Measurements from ENCODE around the gene CDH22.

CDH22 gene

DNA sequence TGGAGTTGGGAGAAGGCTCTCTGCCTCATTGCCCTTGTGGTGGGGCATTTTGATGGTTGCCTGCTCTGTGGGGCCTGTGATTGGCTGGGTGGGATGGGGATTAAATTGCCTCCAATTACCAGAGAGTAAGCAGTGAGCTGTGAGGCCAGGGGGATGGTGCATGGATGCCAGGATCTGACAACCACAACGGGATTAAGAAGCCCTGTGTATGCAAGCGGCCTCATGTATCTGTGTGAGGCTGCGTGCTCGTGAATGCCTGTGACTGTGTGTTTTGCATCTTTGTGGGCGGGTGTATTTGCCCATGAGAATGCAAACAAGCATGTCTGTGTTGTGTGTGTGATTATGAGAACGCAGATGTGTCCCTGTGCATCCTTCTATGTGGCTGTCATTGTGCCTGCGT lies 144.0 kb downstream of the CDH22 start:
- TF ChIP-seq NFRKB (IDR thresholded peaks at IDR 0.05) (no peak), ELF4 (IDR thresholded peaks at IDR 0.05) (no peak), BHLHE40 (IDR thresholded peaks at IDR 0.05; ENCODE audit: borderline replicate concordance) (no peak), FOXM1 (IDR thresholded peaks at IDR 0.05; ENCODE audit: borderline replicate concordance) (no peak), SP1 (IDR thresholded peaks at IDR 0.05) (no peak), TARDBP (IDR thresholded peaks at IDR 0.05) (no peak), SUZ12 (IDR thresholded peaks at IDR 0.05) (no peak), FOXK2 (IDR thresholded peaks at IDR 0.05) (no peak), LEF1 (IDR thresholded peaks at IDR 0.05; ENCODE audit: borderline replicate concordance) (no peak), CTBP1 (IDR thresholded peaks at IDR 0.05; ENCODE audit: borderline replicate concordance) (no peak), ZNF384 (IDR thresholded peaks at IDR 0.05) (no peak), ARNT (IDR thresholded peaks at IDR 0.05) (no peak), L3MBTL2 (conservative IDR thresholded peaks at IDR 0.05) (no peak), HDGF (IDR thresholded peaks at IDR 0.05; ENCODE audit: borderline replicate concordance) (no peak), FOXA1 (IDR thresholded peaks at IDR 0.05) (no peak)
- TF ChIP-seq, protein P1, sequence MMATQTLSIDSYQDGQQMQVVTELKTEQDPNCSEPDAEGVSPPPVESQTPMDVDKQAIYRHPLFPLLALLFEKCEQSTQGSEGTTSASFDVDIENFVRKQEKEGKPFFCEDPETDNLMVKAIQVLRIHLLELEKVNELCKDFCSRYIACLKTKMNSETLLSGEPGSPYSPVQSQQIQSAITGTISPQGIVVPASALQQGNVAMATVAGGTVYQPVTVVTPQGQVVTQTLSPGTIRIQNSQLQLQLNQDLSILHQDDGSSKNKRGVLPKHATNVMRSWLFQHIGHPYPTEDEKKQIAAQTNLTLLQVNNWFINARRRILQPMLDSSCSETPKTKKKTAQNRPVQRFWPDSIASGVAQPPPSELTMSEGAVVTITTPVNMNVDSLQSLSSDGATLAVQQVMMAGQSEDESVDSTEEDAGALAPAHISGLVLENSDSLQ (IDR thresholded peaks at IDR 0.05) = no peak
- ChIA-PET CTCF (no interaction called here), POLR2A (no interaction called here)
- no peak for DNase-seq (ENCODE audit: extremely low spot score)

DNA sequence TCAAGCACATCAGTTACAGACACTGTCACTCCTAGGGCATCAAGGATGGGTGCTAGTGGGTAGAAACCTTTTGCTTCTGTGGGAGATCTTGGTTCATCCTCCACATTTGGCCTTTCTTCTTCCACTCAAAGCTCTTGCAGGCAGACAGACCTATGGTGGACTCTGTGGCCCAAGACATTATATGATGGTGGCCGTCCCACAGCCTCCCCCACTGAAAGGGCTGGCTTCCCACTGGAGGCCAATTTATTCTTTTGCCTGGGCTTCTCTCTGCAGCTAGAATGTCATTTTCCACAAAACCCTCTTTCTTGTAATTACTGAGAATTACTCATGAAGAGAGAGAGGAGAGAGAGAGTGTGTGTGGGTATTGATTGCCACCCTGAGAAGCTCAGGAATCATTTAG lies 146.4 kb downstream of the CDH22 start:
- ChIA-PET CTCF (interaction anchor here (0.8 kb wide), 1 partner anchor 12 kb away, joined by 4 read pairs; no protein-coding TSS in a partner anchor), POLR2A (no interaction called here)
- DNase-seq (ENCODE audit: extremely low spot score) = no peak
- TF ChIP-seq CTBP1 (IDR thresholded peaks at IDR 0.05; ENCODE audit: borderline replicate concordance) (no peak), BHLHE40 (IDR thresholded peaks at IDR 0.05; ENCODE audit: borderline replicate concordance) (no peak), SP1 (IDR thresholded peaks at IDR 0.05) (no peak), FOXM1 (IDR thresholded peaks at IDR 0.05; ENCODE audit: borderline replicate concordance) (no peak), ZNF384 (IDR thresholded peaks at IDR 0.05) (no peak), ARNT (IDR thresholded peaks at IDR 0.05) (no peak), FOXA1 (IDR thresholded peaks at IDR 0.05) (no peak), ELF4 (IDR thresholded peaks at IDR 0.05) (no peak), SUZ12 (IDR thresholded peaks at IDR 0.05) (no peak), L3MBTL2 (conservative IDR thresholded peaks at IDR 0.05) (no peak), LEF1 (IDR thresholded peaks at IDR 0.05; ENCODE audit: borderline replicate concordance) (no peak)
- TF ChIP-seq, protein P1 (IDR thresholded peaks at IDR 0.05) = no peak

DNA sequence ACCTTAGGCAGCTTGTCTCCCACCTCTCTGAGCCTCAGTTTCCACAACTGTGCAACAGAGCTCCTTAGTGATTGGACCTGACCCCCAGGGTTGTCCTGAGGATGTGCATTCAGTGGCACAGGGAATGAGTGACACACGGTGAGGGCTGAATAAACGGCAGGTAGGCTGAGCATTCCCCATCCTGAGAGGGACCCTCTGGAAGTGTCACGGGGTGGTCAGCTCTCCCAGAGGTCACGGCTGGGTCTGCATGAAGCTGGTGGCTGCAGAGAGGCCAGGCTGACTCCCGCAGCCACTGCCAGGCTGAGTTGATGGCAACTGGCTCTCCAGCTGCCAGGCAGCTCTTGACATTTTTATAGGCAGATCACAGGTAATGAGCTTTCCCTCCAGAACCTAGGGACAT lies 147.6 kb downstream of the CDH22 start:
- no peak for DNase-seq (ENCODE audit: extremely low spot score)
- POLR2A ChIA-PET = no interaction called here
- TF ChIP-seq, protein P1 (IDR thresholded peaks at IDR 0.05) = no peak
- TF ChIP-seq BHLHE40 (IDR thresholded peaks at IDR 0.05; ENCODE audit: borderline replicate concordance) = no peak
- CTCF ChIA-PET = interaction anchor here (0.7 kb wide), 1 partner anchor 139 kb away, joined by 3 read pairs; no protein-coding TSS in a partner anchor

DNA sequence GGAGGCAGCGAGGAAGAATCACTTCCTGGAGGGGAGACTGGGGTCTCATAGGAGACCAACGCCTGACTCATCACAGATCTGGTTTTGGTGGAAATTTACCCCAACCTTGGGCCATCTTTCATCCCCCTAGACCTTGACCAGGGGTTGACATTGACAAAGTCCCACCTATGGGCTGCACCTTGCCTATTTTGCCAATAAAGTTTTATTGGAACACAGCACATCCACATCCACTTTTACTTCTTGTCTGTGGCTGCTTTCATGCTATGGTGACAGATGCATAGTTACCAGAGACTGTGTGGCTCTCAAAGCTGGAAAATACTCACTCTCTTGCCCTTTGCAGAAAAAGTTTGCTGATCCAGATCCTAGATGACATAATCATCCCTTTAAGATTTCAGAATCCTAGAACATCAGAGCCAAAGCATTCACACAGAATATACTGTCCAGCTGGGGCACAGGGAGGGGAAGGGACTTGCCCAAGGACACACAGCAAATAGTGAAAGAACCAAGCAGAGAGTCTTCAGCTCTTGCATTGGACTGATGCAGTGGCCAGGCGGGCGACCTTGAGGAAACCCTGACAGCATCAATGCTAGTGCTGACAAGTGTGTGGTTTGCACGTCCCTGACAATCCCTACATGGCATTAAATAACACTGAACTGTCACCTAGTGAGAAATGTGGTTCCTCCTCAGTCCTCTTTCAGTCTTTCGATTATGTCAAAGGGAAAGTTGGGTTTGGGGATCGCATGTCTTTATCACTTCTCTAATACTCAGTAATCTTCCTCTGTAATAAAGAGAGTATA lies 149.0 kb downstream of the CDH22 start:
- ChIA-PET CTCF (no interaction called here), POLR2A (no interaction called here)
- no peak for TF ChIP-seq FOXM1 (IDR thresholded peaks at IDR 0.05; ENCODE audit: borderline replicate concordance)
- no peak for TF ChIP-seq L3MBTL2 (conservative IDR thresholded peaks at IDR 0.05)
- no peak for TF ChIP-seq CTBP1 (IDR thresholded peaks at IDR 0.05; ENCODE audit: borderline replicate concordance)
- TF ChIP-seq BHLHE40 (IDR thresholded peaks at IDR 0.05; ENCODE audit: borderline replicate concordance) = no peak
- TF ChIP-seq NFRKB (IDR thresholded peaks at IDR 0.05) = no peak
- no peak for TF ChIP-seq ARNT (IDR thresholded peaks at IDR 0.05)
- TF ChIP-seq, protein P1 (IDR thresholded peaks at IDR 0.05) = no peak
- no peak for TF ChIP-seq SP1 (IDR thresholded peaks at IDR 0.05)
- no peak for TF ChIP-seq ELF4 (IDR thresholded peaks at IDR 0.05)
- TF ChIP-seq SUZ12 (IDR thresholded peaks at IDR 0.05) = no peak
- no peak for TF ChIP-seq FOXA1 (IDR thresholded peaks at IDR 0.05)
- TF ChIP-seq HDGF (IDR thresholded peaks at IDR 0.05; ENCODE audit: borderline replicate concordance) = no peak
- TF ChIP-seq TARDBP (IDR thresholded peaks at IDR 0.05) = no peak
- TF ChIP-seq LEF1 (IDR thresholded peaks at IDR 0.05; ENCODE audit: borderline replicate concordance) = no peak
- no peak for TF ChIP-seq ZNF384 (IDR thresholded peaks at IDR 0.05)

DNA sequence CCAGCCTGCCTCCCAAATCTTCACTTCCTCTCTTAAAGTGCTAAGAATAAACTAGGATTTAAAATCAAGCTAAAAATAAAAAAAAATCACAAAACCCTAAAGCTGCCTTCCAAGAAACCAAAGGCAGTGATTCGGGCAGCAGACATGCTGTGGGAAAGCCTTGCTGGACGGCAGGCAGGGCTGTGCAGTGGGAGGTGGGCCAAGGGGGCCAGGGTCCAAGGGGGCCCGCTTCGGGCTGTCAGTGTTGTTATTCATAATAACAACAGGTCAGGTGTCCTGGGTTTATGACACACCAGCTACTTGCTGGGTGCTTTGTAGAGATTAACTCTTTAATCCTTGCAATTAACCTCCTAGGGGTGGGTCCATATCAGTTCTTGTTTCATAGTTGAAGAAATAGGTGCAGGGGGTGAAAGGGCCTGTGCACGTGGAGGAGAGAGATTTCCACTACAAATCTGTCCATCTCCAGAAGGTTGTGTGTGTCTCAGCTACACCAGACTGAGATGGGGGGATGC lies 149.8 kb downstream of the CDH22 start:
- ChIA-PET POLR2A (no interaction called here), CTCF (no interaction called here)
- TF ChIP-seq L3MBTL2 (conservative IDR thresholded peaks at IDR 0.05) = no peak
- no peak for DNase-seq (ENCODE audit: extremely low spot score)

More for the DNA sequence above, 149.0 kb downstream of the CDH22 start:
- no peak for DNase-seq (ENCODE audit: extremely low spot score)

DNA sequence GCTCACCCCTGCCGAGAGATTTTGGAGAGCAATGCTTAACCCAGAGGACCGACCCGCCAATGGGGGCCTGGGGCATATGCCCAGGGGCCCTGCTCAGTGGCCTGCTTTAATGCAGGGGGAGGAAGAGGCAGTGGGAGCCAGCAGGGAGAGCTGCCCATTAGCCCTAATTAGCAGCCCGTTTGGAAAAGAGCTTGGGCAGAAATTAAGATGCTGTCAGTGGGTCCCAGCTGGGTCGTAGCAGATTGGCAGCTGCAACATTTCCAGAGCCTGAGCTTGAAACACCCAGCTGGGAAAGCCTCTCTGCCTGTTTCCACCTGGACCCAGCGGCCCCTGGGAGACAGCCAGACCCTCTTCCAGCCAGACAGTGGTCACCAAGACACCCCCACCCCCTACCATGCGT lies 150.7 kb downstream of the CDH22 start:
- DNase-seq (ENCODE audit: extremely low spot score) = no peak
- CTCF ChIA-PET = no interaction called here
- POLR2A ChIA-PET = interaction anchor here (1.4 kb wide), 1 partner anchor 9 kb away, joined by 3 read pairs; no protein-coding TSS in a partner anchor
- TF ChIP-seq FOXA1 (IDR thresholded peaks at IDR 0.05) (no peak), BHLHE40 (IDR thresholded peaks at IDR 0.05; ENCODE audit: borderline replicate concordance) (no peak), HDGF (IDR thresholded peaks at IDR 0.05; ENCODE audit: borderline replicate concordance) (no peak), NFRKB (IDR thresholded peaks at IDR 0.05) (no peak), FOXK2 (IDR thresholded peaks at IDR 0.05) (no peak), ARNT (IDR thresholded peaks at IDR 0.05) (no peak), SP1 (IDR thresholded peaks at IDR 0.05) (no peak), SUZ12 (IDR thresholded peaks at IDR 0.05) (no peak), FOXM1 (IDR thresholded peaks at IDR 0.05; ENCODE audit: borderline replicate concordance) (no peak), CTBP1 (IDR thresholded peaks at IDR 0.05; ENCODE audit: borderline replicate concordance) (no peak), ZNF384 (IDR thresholded peaks at IDR 0.05) (no peak), ELF4 (IDR thresholded peaks at IDR 0.05) (no peak), L3MBTL2 (conservative IDR thresholded peaks at IDR 0.05) (no peak), TARDBP (IDR thresholded peaks at IDR 0.05) (no peak)
- TF ChIP-seq, protein P1 (IDR thresholded peaks at IDR 0.05) = no peak
